ENCODE measurements around the gene MDM2.
"Not testable (repeated sequence)": the region's sequence is repeated elsewhere in the genome, so short reads cannot be mapped to it uniquely, and the experiment has no call there.

DNA sequence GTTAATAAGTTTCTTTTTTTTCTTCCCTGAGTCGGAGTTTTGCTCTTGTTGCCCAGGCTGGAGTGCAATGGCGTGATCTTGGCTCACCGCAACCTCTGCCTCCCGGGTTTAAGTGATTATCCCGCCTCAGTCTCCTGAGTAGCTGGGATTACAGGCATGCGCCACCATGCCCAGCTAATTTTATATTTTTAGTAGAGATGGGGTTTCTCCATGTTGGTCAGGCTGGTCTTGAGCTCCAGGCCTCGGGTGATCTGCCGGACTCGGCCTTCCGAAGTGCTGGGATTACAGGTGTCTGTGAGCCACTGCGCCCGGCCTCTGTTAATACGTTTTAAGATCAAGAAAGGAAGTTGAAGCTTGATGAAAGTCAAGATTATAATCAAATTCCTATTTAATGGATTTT lies 11.5 kb downstream of the MDM2 start:
- not testable (repeated sequence) for TF ChIP-seq EZH2phosphoT487 (IDR thresholded peaks at IDR 0.05; ENCODE audit: insufficient read depth, low read depth); EZH2 (IDR thresholded peaks at IDR 0.05; ENCODE audit: insufficient read depth, poor library complexity, severe bottlenecking)
